K562 (cell line): ENCODE measurements around the gene CXCL1. TPM values are rescaled to one million over a fixed set of nuclear protein-coding genes. Genes with fewer than 3 reads are reported as not detected.

Experiments
- CAMTA2 ChIP-seq: fragments of 250-450 bp; sonication (Bioruptor Pico); conservative IDR thresholded peaks from 2 replicates; pipeline ENCODE4 v1.5.1; 2022
- LEF1 ChIP-seq: fragments of 450-650 bp; IDR thresholded peaks from 2 replicates; pipeline ENCODE4 v1.6.1; 2016; ENCODE audit warnings: mild to moderate bottlenecking
- PHF21A ChIP-seq: fragments of 450-650 bp; IDR thresholded peaks from 2 replicates; pipeline ENCODE4 v1.6.1; 2017; ENCODE audit warnings: low read depth, borderline replicate concordance
- polyA plus RNA-seq, 8 experiments: library from polyadenylated mRNA; depleted of rRNA in 4 of 8; stranded (reverse) in 5 of 8; unstranded in 3 of 8; fragments of >200 nt; fragmentation: Nextera tagmentation in 2 of 8; fragmentation: Illumina TruSeq in 1 of 8; extraction: Ambion mirVana in 2 of 8; extraction: Trizol in 1 of 8; gene quantifications; 2 replicates each; pipeline versions ENCODE4 v1.2.1 to v1.2.3, GENCODE V29; 2011 to 2014; ENCODE audit warnings: inconsistent platforms in 1 of 8, missing spikeins in 1 of 8
- total RNA-seq, 7 experiments: library from RNA; depleted of rRNA in 6 of 7; stranded (reverse); fragments of >200 nt in 6 of 7; fragmentation: Illumina TruSeq in 2 of 7; extraction: Trizol in 2 of 7; gene quantifications; 2 replicates each; pipeline versions ENCODE4 v1.2.1 to v1.2.3, GENCODE V29; 2011 to 2021; ENCODE audit warnings: low replicate concordance in 1 of 7
- TF ChIP-seq, protein P1 (sequence below): fragments of 200-600 bp; sonication (generic); IDR thresholded peaks from one replicate; pipeline ENCODE4 v1.6.1; 2012; ENCODE audit warnings: mild to moderate bottlenecking, low read depth, low read length, inconsistent platforms
- TF ChIP-seq, protein P2 (sequence below): fragments of 250-450 bp; sonication (Bioruptor Pico); IDR thresholded peaks from 2 replicates; pipeline ENCODE4 v1.5.0; 2020; ENCODE audit warnings: mild to moderate bottlenecking

CXCL1 gene
- total and polyA plus RNA-seq, 9 of the 15 experiments (the other 6 are each of a cell fraction or from before 2014, with no cell fraction given), result 0.07 to 2.2 (median 0.32) TPM; not detected in 3

DNA sequence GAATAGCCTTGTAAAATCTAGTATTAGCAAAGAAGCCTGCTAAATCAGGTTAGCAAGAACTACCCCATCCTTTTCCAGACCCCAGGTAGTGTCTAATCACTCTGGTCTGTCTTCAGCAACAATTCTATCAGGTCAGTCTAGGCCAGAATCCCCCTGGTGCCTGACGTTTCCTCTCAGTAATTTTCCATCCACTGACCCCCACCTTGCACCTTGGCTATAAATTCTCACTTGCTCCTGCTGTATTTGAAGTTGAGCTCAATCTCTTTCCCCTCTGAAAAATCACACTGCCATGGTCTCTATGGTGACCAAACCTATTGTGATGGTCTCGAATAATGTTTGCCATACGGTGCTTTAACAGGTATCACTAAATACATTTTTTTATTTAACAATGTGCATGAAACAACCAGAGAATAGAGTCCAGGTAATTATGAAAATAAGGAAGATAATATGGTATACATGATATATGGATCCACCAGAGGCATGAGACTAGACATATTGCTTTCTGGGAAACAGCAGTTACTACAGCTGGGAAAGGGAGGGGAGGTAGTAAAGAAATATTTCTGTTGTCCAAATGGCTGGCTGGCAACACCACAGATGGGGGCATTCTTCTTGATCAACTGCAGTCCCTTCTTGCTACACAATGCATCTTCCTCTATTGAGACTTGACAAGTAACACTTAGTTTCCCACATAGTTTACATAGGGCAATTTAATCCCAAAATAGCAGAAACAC is 33.8 kb downstream of the CXCL1 start (continued):
- TF ChIP-seq, protein P1, sequence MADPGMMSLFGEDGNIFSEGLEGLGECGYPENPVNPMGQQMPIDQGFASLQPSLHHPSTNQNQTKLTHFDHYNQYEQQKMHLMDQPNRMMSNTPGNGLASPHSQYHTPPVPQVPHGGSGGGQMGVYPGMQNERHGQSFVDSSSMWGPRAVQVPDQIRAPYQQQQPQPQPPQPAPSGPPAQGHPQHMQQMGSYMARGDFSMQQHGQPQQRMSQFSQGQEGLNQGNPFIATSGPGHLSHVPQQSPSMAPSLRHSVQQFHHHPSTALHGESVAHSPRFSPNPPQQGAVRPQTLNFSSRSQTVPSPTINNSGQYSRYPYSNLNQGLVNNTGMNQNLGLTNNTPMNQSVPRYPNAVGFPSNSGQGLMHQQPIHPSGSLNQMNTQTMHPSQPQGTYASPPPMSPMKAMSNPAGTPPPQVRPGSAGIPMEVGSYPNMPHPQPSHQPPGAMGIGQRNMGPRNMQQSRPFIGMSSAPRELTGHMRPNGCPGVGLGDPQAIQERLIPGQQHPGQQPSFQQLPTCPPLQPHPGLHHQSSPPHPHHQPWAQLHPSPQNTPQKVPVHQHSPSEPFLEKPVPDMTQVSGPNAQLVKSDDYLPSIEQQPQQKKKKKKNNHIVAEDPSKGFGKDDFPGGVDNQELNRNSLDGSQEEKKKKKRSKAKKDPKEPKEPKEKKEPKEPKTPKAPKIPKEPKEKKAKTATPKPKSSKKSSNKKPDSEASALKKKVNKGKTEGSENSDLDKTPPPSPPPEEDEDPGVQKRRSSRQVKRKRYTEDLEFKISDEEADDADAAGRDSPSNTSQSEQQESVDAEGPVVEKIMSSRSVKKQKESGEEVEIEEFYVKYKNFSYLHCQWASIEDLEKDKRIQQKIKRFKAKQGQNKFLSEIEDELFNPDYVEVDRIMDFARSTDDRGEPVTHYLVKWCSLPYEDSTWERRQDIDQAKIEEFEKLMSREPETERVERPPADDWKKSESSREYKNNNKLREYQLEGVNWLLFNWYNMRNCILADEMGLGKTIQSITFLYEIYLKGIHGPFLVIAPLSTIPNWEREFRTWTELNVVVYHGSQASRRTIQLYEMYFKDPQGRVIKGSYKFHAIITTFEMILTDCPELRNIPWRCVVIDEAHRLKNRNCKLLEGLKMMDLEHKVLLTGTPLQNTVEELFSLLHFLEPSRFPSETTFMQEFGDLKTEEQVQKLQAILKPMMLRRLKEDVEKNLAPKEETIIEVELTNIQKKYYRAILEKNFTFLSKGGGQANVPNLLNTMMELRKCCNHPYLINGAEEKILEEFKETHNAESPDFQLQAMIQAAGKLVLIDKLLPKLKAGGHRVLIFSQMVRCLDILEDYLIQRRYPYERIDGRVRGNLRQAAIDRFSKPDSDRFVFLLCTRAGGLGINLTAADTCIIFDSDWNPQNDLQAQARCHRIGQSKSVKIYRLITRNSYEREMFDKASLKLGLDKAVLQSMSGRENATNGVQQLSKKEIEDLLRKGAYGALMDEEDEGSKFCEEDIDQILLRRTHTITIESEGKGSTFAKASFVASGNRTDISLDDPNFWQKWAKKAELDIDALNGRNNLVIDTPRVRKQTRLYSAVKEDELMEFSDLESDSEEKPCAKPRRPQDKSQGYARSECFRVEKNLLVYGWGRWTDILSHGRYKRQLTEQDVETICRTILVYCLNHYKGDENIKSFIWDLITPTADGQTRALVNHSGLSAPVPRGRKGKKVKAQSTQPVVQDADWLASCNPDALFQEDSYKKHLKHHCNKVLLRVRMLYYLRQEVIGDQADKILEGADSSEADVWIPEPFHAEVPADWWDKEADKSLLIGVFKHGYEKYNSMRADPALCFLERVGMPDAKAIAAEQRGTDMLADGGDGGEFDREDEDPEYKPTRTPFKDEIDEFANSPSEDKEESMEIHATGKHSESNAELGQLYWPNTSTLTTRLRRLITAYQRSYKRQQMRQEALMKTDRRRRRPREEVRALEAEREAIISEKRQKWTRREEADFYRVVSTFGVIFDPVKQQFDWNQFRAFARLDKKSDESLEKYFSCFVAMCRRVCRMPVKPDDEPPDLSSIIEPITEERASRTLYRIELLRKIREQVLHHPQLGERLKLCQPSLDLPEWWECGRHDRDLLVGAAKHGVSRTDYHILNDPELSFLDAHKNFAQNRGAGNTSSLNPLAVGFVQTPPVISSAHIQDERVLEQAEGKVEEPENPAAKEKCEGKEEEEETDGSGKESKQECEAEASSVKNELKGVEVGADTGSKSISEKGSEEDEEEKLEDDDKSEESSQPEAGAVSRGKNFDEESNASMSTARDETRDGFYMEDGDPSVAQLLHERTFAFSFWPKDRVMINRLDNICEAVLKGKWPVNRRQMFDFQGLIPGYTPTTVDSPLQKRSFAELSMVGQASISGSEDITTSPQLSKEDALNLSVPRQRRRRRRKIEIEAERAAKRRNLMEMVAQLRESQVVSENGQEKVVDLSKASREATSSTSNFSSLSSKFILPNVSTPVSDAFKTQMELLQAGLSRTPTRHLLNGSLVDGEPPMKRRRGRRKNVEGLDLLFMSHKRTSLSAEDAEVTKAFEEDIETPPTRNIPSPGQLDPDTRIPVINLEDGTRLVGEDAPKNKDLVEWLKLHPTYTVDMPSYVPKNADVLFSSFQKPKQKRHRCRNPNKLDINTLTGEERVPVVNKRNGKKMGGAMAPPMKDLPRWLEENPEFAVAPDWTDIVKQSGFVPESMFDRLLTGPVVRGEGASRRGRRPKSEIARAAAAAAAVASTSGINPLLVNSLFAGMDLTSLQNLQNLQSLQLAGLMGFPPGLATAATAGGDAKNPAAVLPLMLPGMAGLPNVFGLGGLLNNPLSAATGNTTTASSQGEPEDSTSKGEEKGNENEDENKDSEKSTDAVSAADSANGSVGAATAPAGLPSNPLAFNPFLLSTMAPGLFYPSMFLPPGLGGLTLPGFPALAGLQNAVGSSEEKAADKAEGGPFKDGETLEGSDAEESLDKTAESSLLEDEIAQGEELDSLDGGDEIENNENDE, result no peak
- no peak for TF ChIP-seq PHF21A
- TF ChIP-seq CAMTA2 (CRISPR knock-in tag), result no peak
- TF ChIP-seq LEF1, result no peak
- TF ChIP-seq, protein P2, sequence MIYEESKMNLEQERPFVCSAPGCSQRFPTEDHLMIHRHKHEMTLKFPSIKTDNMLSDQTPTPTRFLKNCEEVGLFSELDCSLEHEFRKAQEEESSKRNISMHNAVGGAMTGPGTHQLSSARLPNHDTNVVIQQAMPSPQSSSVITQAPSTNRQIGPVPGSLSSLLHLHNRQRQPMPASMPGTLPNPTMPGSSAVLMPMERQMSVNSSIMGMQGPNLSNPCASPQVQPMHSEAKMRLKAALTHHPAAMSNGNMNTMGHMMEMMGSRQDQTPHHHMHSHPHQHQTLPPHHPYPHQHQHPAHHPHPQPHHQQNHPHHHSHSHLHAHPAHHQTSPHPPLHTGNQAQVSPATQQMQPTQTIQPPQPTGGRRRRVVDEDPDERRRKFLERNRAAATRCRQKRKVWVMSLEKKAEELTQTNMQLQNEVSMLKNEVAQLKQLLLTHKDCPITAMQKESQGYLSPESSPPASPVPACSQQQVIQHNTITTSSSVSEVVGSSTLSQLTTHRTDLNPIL, result no peak
